NCI-H226 (cell line): ENCODE measurements around the gene KCNIP1.

Experiments
- DNase-seq: peaks from one replicate; pipeline ENCODE4 v3.0.0-alpha.2; 2015

The KCNIP1 gene

GRCh38 chr5:170483701-170484458 lies 19.9 kb upstream of the KCNIP1 start:
- peak; percentile 62 for DNase-seq

GRCh38 chr5:170484459-170484831 lies 19.4 kb upstream of the KCNIP1 start:
- no peak for DNase-seq

- DNase-seq, result no peak
These were observed 18.8 kb upstream of the KCNIP1 start for GRCh38 chr5:170484847-170485615.

GRCh38 chr5:170485616-170485911 lies 18.3 kb upstream of the KCNIP1 start:
- DNase-seq, result no peak

- no peak for DNase-seq
These were observed 17.4 kb upstream of the KCNIP1 start for GRCh38 chr5:170486371-170486770.

- no peak for DNase-seq
These were observed 15.2 kb upstream of the KCNIP1 start for GRCh38 chr5:170488570-170488969.

- DNase-seq, result no peak
These were observed 14.6 kb upstream of the KCNIP1 start for GRCh38 chr5:170489199-170489598.

GRCh38 chr5:170490381-170490780 lies 13.4 kb upstream of the KCNIP1 start:
- DNase-seq, result no peak

GRCh38 chr5:170491479-170491878 lies 12.3 kb upstream of the KCNIP1 start:
- peak; percentile 95 for DNase-seq

- DNase-seq, result no peak
These were observed 10.6 kb upstream of the KCNIP1 start for GRCh38 chr5:170493028-170493820.

GRCh38 chr5:170494041-170494440 lies 9.8 kb upstream of the KCNIP1 start:
- DNase-seq, result no peak

- DNase-seq, result no peak
These were observed 7.8 kb upstream of the KCNIP1 start for GRCh38 chr5:170495825-170496661.

- no peak for DNase-seq
These were observed 7.2 kb upstream of the KCNIP1 start for GRCh38 chr5:170496662-170497028.

- no peak for DNase-seq
These were observed 6.3 kb upstream of the KCNIP1 start for GRCh38 chr5:170497311-170498038.

- no peak for DNase-seq
These were observed 4.9 kb upstream of the KCNIP1 start for GRCh38 chr5:170498811-170499351.

- DNase-seq, result no peak
These were observed 4.2 kb upstream of the KCNIP1 start for GRCh38 chr5:170499621-170500020.

GRCh38 chr5:170501361-170501760 lies 2.5 kb upstream of the KCNIP1 start:
- DNase-seq, result no peak

- no peak for DNase-seq
These were observed 1.9 kb upstream of the KCNIP1 start for GRCh38 chr5:170501931-170502330.

GRCh38 chr5:170504616-170505266 lies 921 bp downstream of the KCNIP1 start:
- no peak for DNase-seq

- DNase-seq, result peak; percentile 15
These were observed 4.2 kb downstream of the KCNIP1 start for GRCh38 chr5:170508036-170508435.

- DNase-seq, result peak; percentile 58
These were observed 5.0 kb downstream of the KCNIP1 start for GRCh38 chr5:170508660-170509347.
